ENCODE measurements around the gene EHHADH. TPM values are rescaled to one million over a fixed set of nuclear protein-coding genes. Genes with fewer than 3 reads are reported as not detected.
A peak's percentile ranks its signal among the peaks of the same experiment; 100 is the strongest.

EHHADH gene
- total and polyA plus RNA-seq, 9 of the 15 experiments (the other 6 are each of a cell fraction or from before 2014, with no cell fraction given), result 3.6 to 6.4 (median 5.4) TPM

- 12% methylated on average over 5 of the region's 5 CpGs for WGBS (ENCODE audit: insufficient coverage, low coverage, missing lambda C conversion rate)
- H3K4me3 ChIP-seq, result no peak overlapping the region
- CTCF ChIA-PET (ENCODE audit: low intra/inter-chr PET ratio), result no interaction called here
Observed at GRCh38 chr3:185161761-185162160, 92.1 kb downstream of the EHHADH start.

GRCh38 chr3:185157347-185157746 is 96.5 kb downstream of the EHHADH start:
- 0 out of 2 replicates have a peak overlapping the region, but pooled peaks have one; percentile 43 for H2AFZ ChIP-seq (ENCODE audit: low read depth, low read length)
- DNase-seq (ENCODE audit: extremely low read depth in 1 of 4, low spot score in 3 of 4), result no peak
- no peaks in the 10 kb centered on the region for H3K9me1 ChIP-seq (ENCODE audit: control insufficient read depth, insufficient read depth, low read length)
- ChIA-PET CTCF (ENCODE audit: low intra/inter-chr PET ratio) (no interaction called here), POLR2A (interaction anchor here (0.6 to 2.5 kb wide), 6 partner anchors 8 to 831 kb away, joined by 3 to 6 read pairs (median 3); no protein-coding TSS in a partner anchor)
- TF ChIP-seq NFYB (IDR thresholded peaks at IDR 0.05; ENCODE audit: extremely low read depth, insufficient read length) (peak; percentile 54), RBM25 (IDR thresholded peaks at IDR 0.05; ENCODE audit: low read depth, low read length, severe bottlenecking) (peak; percentile 30), USF2 (CRISPR knock-in tag; IDR thresholded peaks at IDR 0.05) (peak; percentile 50), RAD51 (IDR thresholded peaks at IDR 0.05; ENCODE audit: borderline replicate concordance, low read depth) (peak; percentile 53), CBFB (CRISPR knock-in tag; IDR thresholded peaks at IDR 0.05) (no peak)
- TF ChIP-seq, protein P1, sequence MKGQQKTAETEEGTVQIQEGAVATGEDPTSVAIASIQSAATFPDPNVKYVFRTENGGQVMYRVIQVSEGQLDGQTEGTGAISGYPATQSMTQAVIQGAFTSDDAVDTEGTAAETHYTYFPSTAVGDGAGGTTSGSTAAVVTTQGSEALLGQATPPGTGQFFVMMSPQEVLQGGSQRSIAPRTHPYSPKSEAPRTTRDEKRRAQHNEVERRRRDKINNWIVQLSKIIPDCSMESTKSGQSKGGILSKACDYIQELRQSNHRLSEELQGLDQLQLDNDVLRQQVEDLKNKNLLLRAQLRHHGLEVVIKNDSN (CRISPR knock-in tag; IDR thresholded peaks at IDR 0.05), result peak; percentile 73
- no peak overlapping the region for H3K4me2 ChIP-seq (ENCODE audit: insufficient read depth, low read length)
- no peaks in the 10 kb centered on the region for H3K36me3 ChIP-seq (ENCODE audit: control insufficient read depth, insufficient read depth, low read length)
- H3K4me1 ChIP-seq (replicated peaks in 1 of 2; ENCODE audit: control insufficient read depth in 2 of 2, insufficient read depth in 2 of 2, low read length in 2 of 2), result peaks cover 0 to 11% of the 10 kb centered on the region in 2 experiments; a peak in 3 of 5 replicates
- peaks cover 26 to 49% of the 10 kb centered on the region in 2 experiments; a peak in 4 of 5 replicates for H3K27me3 ChIP-seq (ENCODE audit: control insufficient read depth in 2 of 2, insufficient read depth in 2 of 2, low read length in 2 of 2)
- no peak overlapping the region for H3K9ac ChIP-seq (ENCODE audit: insufficient read depth in 1 of 2, low read depth in 2 of 2, low read length in 2 of 2)
- no peak overlapping the region for H3K4me3 ChIP-seq
- no peak for ATAC-seq
- intact Hi-C loops (cut with micrococcal nuclease), result no loop called here
- no peaks in the 10 kb centered on the region for H3K9me3 ChIP-seq (replicated peaks; ENCODE audit: control insufficient read depth, insufficient read depth, low read depth, low read length)
- BruUV-seq (replicated peaks), result no TSS peak
- H4K20me1 ChIP-seq (replicated peaks; ENCODE audit: control insufficient read depth, insufficient read depth, low read length), result no peaks in the 10 kb centered on the region
- H3K27ac ChIP-seq (ENCODE audit: extremely low read depth, low read depth, low read length), result no peak overlapping the region
- no peak for FAIRE-seq
- WGBS (ENCODE audit: insufficient coverage, low coverage, missing lambda C conversion rate), result 3% methylated on average over 3 of the region's 3 CpGs
- in situ Hi-C loops (cut with MboI), result no loop called here
- no peaks in the 10 kb centered on the region for H3K79me2 ChIP-seq (ENCODE audit: control insufficient read depth, insufficient read depth, low read length)

More at GRCh38 chr3:185161761-185162160, 92.1 kb downstream of the EHHADH start:
- H3K27ac ChIP-seq (ENCODE audit: extremely low read depth, low read depth, low read length), result no peak overlapping the region
- DNase-seq (ENCODE audit: extremely low read depth in 1 of 4, low spot score in 3 of 4), result no peak
- H3K27me3 ChIP-seq (ENCODE audit: control insufficient read depth in 2 of 2, insufficient read depth in 2 of 2, low read length in 2 of 2), result peaks cover 21 to 47% of the 10 kb centered on the region in 2 experiments
- H4K20me1 ChIP-seq (replicated peaks; ENCODE audit: control insufficient read depth, insufficient read depth, low read length), result no peaks in the 10 kb centered on the region
- no peaks in the 10 kb centered on the region for H3K9me1 ChIP-seq (ENCODE audit: control insufficient read depth, insufficient read depth, low read length)
- no peaks in the 10 kb centered on the region for H3K79me2 ChIP-seq (ENCODE audit: control insufficient read depth, insufficient read depth, low read length)
- H3K36me3 ChIP-seq (ENCODE audit: control insufficient read depth, insufficient read depth, low read length), result no peaks in the 10 kb centered on the region
- H3K4me2 ChIP-seq (ENCODE audit: insufficient read depth, low read length), result no peak overlapping the region
- H2AFZ ChIP-seq (ENCODE audit: low read depth, low read length), result no peak overlapping the region
- H3K9me3 ChIP-seq (replicated peaks; ENCODE audit: control insufficient read depth, insufficient read depth, low read depth, low read length), result no peaks in the 10 kb centered on the region
- H3K4me1 ChIP-seq (replicated peaks in 1 of 2; ENCODE audit: control insufficient read depth in 2 of 2, insufficient read depth in 2 of 2, low read length in 2 of 2), result no peaks in the 10 kb centered on the region
- no peak overlapping the region for H3K9ac ChIP-seq (ENCODE audit: insufficient read depth in 1 of 2, low read depth in 2 of 2, low read length in 2 of 2)
- intact Hi-C loops (cut with micrococcal nuclease), result no loop called here
- no peak for ATAC-seq
- in situ Hi-C loops (cut with MboI), result no loop called here
- FAIRE-seq, result no peak
- no TSS peak for BruUV-seq (replicated peaks)
- POLR2A ChIA-PET, result interaction anchor here (2.3 kb wide), 1 partner anchor 10 kb away, joined by 6 read pairs; no protein-coding TSS in a partner anchor
- TF ChIP-seq MAFF (IDR thresholded peaks at IDR 0.05; ENCODE audit: low read length) (peak; percentile 22; the same call in 1 of the 2 replicates), C11orf30 (IDR thresholded peaks at IDR 0.05; ENCODE audit: low read depth) (peak; percentile 61; the same call in 1 of the 2 replicates), EHMT2 (IDR thresholded peaks at IDR 0.05) (0 out of 2 replicates have a peak, but pooled peaks have one; percentile 45), MAFG (tag; conservative IDR thresholded peaks at IDR 0.05) (peak; percentile 54), TFAM (CRISPR knock-in tag; conservative IDR thresholded peaks at IDR 0.05) (no peak), SIN3B (IDR thresholded peaks at IDR 0.05; ENCODE audit: low read depth) (no peak), ZNF316 (IDR thresholded peaks at IDR 0.05) (peak; percentile 76)

Data from K562 (cell line).